ENCODE measurements around the gene MTERF4.

Gene MTERF4

GRCh38 chr2:241102239-241102803, at the start of gene MTERF4:
Gene MTERF4, minus strand, starts transcription at chr2:241102287. Its CDS starts 14 bp downstream, at chr2:241102273.
- peak; percentile 52 for DNase-seq

GRCh38 chr2:241150660-241151530, 48.8 kb upstream of the MTERF4 start:
- no peak for DNase-seq

- DNase-seq, result peak; percentile 88
Measured at GRCh38 chr2:241149925-241150659, 48.0 kb upstream of the MTERF4 start, which contains the start of gene PPP1R7. Gene PPP1R7, plus strand, starts transcription at chr2:241150467. Its CDS starts 29 bp downstream, at chr2:241150496.

GRCh38 chr2:241149675-241149924, 47.5 kb upstream of the MTERF4 start:
- DNase-seq, result no peak

- peak; percentile 83 for DNase-seq
Measured at GRCh38 chr2:241148891-241149674, 47.0 kb upstream of the MTERF4 start, which contains the start of gene PASK. Gene PASK, minus strand, starts transcription at chr2:241149472. Its CDS starts 6,440 bp downstream, at chr2:241143032.

GRCh38 chr2:241148239-241148638, 46.2 kb upstream of the MTERF4 start:
- no peak for DNase-seq

GRCh38 chr2:241147336-241147735, 45.2 kb upstream of the MTERF4 start:
- no peak for DNase-seq

- no peak for DNase-seq
Measured at GRCh38 chr2:241146286-241146685, 44.2 kb upstream of the MTERF4 start.

GRCh38 chr2:241142593-241142992, 40.5 kb upstream of the MTERF4 start:
- no peak for DNase-seq

GRCh38 chr2:241142063-241142462, 40.0 kb upstream of the MTERF4 start:
- no peak for DNase-seq

GRCh38 chr2:241141214-241141770, 39.2 kb upstream of the MTERF4 start:
- no peak for DNase-seq

GRCh38 chr2:241140445-241140840, 38.4 kb upstream of the MTERF4 start:
- no peak for DNase-seq

GRCh38 chr2:241139531-241140444, 37.7 kb upstream of the MTERF4 start:
- DNase-seq, result no peak

GRCh38 chr2:241138471-241138870, 36.4 kb upstream of the MTERF4 start:
- DNase-seq, result no peak

GRCh38 chr2:241137276-241138190, 35.4 kb upstream of the MTERF4 start:
- DNase-seq, result no peak

- DNase-seq, result no peak
Measured at GRCh38 chr2:241136661-241137260, 34.7 kb upstream of the MTERF4 start.

GRCh38 chr2:241136191-241136590, 34.1 kb upstream of the MTERF4 start:
- DNase-seq, result no peak

GRCh38 chr2:241135737-241136136, 33.6 kb upstream of the MTERF4 start:
- no peak for DNase-seq

GRCh38 chr2:241134711-241135110, 32.6 kb upstream of the MTERF4 start:
- no peak for DNase-seq

- no peak for DNase-seq
Measured at GRCh38 chr2:241133436-241133820, 31.3 kb upstream of the MTERF4 start.
